ENCODE results near the gene CCHCR1. TPM values are rescaled to one million over a fixed set of nuclear protein-coding genes. Genes with fewer than 3 reads are reported as not detected.

Gene CCHCR1
- total RNA-seq, 2 experiments from 2014 or later = 17.5 to 18.2 TPM

DNA sequence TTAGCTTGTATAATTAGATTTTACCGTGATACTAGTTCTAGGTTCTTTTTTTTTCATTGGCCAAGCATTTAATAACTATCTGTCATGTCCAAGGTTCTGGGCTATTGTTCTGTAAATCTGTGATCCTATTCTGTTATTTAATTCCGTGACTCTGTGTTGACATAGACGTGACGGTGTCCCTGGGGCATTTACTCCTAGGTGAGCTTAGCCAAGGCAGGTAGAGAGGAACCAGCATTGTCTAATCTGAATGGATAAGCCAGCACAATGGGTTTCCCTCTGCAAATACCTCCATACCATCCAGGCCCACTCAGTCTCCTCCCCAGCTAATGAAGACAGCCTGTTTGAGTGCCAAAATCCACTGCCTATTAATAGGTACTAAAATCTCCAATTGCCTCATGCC lies 28.5 kb downstream of the CCHCR1 start:
- H3K4me1 ChIP-seq (ENCODE audit: insufficient read depth, low read length) = peaks cover 8% of the 10 kb centered on the region
- H3K4me3 Mint-ChIP-seq = no peak overlapping the region
- ChIA-PET POLR2A (interaction anchor here (0.7 kb wide), 1 partner anchor 67 kb away, joined by 3 read pairs; no protein-coding TSS in a partner anchor), CTCF (interaction anchor here (1.0 to 1.2 kb wide), 3 partner anchors 238 to 647 kb away, joined by 3 read pairs; no protein-coding TSS in a partner anchor)
- no peak overlapping the region for H3K4me3 ChIP-seq (ENCODE audit: low read length)
- H3K36me3 ChIP-seq (ENCODE audit: insufficient read depth, low read length) = no peaks in the 10 kb centered on the region
- intact Hi-C loops (cut with DNase I, micrococcal nuclease) = loop anchor here in 1 of 2 experiments (5.0 kb wide), 1 partner anchor 212 kb away; no protein-coding TSS in a partner anchor
- H3K9me3 ChIP-seq (ENCODE audit: control insufficient read depth in 1 of 2, insufficient read depth in 1 of 2, low read length in 2 of 2) = no peaks in the 10 kb centered on the region
- H3K9me3 Mint-ChIP-seq = no peaks in the 10 kb centered on the region
- ATAC-seq (ENCODE audit: poor library complexity) = no peak
- no peak overlapping the region for H3K27ac Mint-ChIP-seq
- H3K36me3 Mint-ChIP-seq (ENCODE audit: low read depth) = no peaks in the 10 kb centered on the region
- H3K4me1 Mint-ChIP-seq (ENCODE audit: low read depth) = peaks cover 6% of the 10 kb centered on the region
- H3K27me3 Mint-ChIP-seq = peaks cover 6% of the 10 kb centered on the region
- no peaks in the 10 kb centered on the region for H3K27me3 ChIP-seq (ENCODE audit: control insufficient read depth in 1 of 2, insufficient read depth in 2 of 2, low read length in 2 of 2)
- no peak for DNase-seq
- no peak overlapping the region for H3K27ac ChIP-seq (ENCODE audit: low read depth in 1 of 2, low read length in 2 of 2)
- TF ChIP-seq, protein P1, sequence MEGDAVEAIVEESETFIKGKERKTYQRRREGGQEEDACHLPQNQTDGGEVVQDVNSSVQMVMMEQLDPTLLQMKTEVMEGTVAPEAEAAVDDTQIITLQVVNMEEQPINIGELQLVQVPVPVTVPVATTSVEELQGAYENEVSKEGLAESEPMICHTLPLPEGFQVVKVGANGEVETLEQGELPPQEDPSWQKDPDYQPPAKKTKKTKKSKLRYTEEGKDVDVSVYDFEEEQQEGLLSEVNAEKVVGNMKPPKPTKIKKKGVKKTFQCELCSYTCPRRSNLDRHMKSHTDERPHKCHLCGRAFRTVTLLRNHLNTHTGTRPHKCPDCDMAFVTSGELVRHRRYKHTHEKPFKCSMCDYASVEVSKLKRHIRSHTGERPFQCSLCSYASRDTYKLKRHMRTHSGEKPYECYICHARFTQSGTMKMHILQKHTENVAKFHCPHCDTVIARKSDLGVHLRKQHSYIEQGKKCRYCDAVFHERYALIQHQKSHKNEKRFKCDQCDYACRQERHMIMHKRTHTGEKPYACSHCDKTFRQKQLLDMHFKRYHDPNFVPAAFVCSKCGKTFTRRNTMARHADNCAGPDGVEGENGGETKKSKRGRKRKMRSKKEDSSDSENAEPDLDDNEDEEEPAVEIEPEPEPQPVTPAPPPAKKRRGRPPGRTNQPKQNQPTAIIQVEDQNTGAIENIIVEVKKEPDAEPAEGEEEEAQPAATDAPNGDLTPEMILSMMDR (IDR thresholded peaks at IDR 0.05) = no peak

DNA sequence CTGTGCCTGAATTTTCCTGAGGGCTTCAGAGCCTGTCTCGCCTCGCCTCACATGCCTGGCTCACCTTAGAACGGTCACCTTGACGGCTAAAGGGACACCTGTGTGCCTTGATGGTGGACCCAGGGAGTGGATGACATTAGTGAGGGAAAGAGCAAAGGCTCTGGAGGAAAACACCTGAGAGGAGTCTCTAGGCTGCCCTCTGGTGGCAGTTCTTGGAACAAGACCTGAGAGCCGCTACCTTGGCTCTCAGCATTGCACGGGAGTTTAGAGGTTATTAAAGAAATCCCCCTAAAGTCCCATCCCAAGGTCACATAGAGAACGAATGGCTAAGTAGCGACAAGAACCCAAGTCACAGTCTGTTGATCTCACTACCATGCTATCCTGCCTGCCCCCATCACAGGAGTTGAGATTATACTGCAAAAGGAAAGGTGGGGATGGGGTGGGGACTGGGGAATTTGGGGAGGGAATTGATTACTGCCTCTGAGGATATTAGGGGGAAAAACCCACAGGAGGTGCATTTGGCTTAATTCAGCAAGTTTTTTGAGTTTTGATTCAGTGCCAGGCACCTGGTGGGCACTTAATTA lies 29.4 kb downstream of the CCHCR1 start:
- Mint-ChIP-seq H3K4me1 (ENCODE audit: low read depth) (peaks cover 6% of the 10 kb centered on the region), H3K27ac (no peak overlapping the region), H3K27me3 (peaks cover 6% of the 10 kb centered on the region), H3K4me3 (no peak overlapping the region), H3K36me3 (ENCODE audit: low read depth) (no peaks in the 10 kb centered on the region), H3K9me3 (no peaks in the 10 kb centered on the region)
- Histone ChIP-seq H3K27ac (ENCODE audit: low read depth in 1 of 2, low read length in 2 of 2) (no peak overlapping the region), H3K4me3 (ENCODE audit: low read length) (no peak overlapping the region), H3K9me3 (ENCODE audit: control insufficient read depth in 1 of 2, insufficient read depth in 1 of 2, low read length in 2 of 2) (no peaks in the 10 kb centered on the region), H3K4me1 (ENCODE audit: insufficient read depth, low read length) (peaks cover 8% of the 10 kb centered on the region), H3K36me3 (ENCODE audit: insufficient read depth, low read length) (no peaks in the 10 kb centered on the region), H3K27me3 (ENCODE audit: control insufficient read depth in 1 of 2, insufficient read depth in 2 of 2, low read length in 2 of 2) (no peaks in the 10 kb centered on the region)
- intact Hi-C loops (cut with DNase I, micrococcal nuclease) = loop anchor here in 1 of 2 experiments (5.0 kb wide), 1 partner anchor 211 kb away; no protein-coding TSS in a partner anchor
- TF ChIP-seq, protein P1 (IDR thresholded peaks at IDR 0.05) = peak; percentile 92
- ChIA-PET CTCF (interaction anchor here (1.0 to 1.2 kb wide), 3 partner anchors 64 to 646 kb away, joined by 3 read pairs; no protein-coding TSS in a partner anchor), POLR2A (interaction anchor here (0.8 kb wide), 1 partner anchor 48 kb away, joined by 3 read pairs; no protein-coding TSS in a partner anchor)
- peak; percentile 95 for ATAC-seq (ENCODE audit: poor library complexity)
- peak; percentile 58 to 86 (median 73) for DNase-seq

DNA sequence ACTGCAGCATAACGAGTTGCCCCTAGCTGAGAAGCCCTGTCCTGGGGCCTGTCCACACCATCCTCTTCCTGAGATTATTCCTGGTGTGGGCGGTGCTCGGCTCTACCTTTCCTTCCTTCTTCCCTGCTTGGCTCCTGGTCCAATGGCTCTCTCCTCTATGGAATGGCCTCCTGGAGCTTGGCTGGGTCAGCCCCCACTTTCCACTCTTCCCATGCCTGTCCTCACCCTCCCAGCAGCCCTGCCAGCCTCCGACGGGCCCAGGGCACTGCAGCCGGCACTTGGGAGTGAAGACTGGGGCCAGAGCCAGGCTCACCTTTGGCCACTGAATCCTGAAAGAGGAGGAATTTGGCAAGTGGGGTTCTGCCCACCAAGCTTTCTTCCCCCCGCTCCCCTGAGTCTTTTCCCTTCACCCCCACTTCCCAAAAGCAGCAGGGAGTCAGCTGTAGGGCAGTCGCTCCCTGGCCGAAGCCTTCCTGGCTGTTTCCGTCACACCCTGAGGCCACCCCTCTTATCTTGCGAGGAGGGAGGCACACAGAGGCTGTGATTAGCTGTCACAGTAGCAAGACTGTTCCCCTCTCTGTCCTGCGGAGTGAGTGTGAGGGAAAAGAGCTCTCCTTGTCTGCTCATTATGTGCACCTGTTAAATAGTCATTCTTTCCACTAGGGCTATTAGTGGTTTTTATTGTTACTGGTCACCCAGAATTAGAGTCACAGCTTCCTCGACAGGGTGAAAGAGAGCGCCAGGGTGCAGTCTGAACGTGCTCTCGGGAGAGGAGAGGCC lies 31.0 kb downstream of the CCHCR1 start:
- Histone ChIP-seq H3K27me3 (ENCODE audit: control insufficient read depth in 1 of 2, insufficient read depth in 2 of 2, low read length in 2 of 2) (no peaks in the 10 kb centered on the region), H3K4me1 (ENCODE audit: insufficient read depth, low read length) (peaks cover 8% of the 10 kb centered on the region), H3K4me3 (ENCODE audit: low read length) (no peak overlapping the region), H3K36me3 (ENCODE audit: insufficient read depth, low read length) (no peaks in the 10 kb centered on the region), H3K9me3 (ENCODE audit: control insufficient read depth in 1 of 2, insufficient read depth in 1 of 2, low read length in 2 of 2) (no peaks in the 10 kb centered on the region), H3K27ac (ENCODE audit: low read depth in 1 of 2, low read length in 2 of 2) (no peak overlapping the region)
- Mint-ChIP-seq H3K36me3 (ENCODE audit: low read depth) (no peaks in the 10 kb centered on the region), H3K4me3 (no peak overlapping the region), H3K4me1 (ENCODE audit: low read depth) (peaks cover 6% of the 10 kb centered on the region), H3K9me3 (no peaks in the 10 kb centered on the region), H3K27ac (no peak overlapping the region), H3K27me3 (peaks cover 6% of the 10 kb centered on the region)
- intact Hi-C loops (cut with DNase I, micrococcal nuclease) = loop anchor here in 1 of 2 experiments (5.0 kb wide), 1 partner anchor 209 kb away; no protein-coding TSS in a partner anchor
- ATAC-seq (ENCODE audit: poor library complexity) (no peak), DNase-seq (no peak)
- ChIA-PET POLR2A (interaction anchor here (0.6 kb wide), 1 partner anchor 491 kb away, joined by 8 read pairs; no protein-coding TSS in a partner anchor), CTCF (interaction anchor here (1.1 kb wide), 1 partner anchor 66 kb away, joined by 3 read pairs; no protein-coding TSS in a partner anchor)
- TF ChIP-seq, protein P1 (IDR thresholded peaks at IDR 0.05) = no peak
